ENCODE results near the gene TEX29.

DNA sequence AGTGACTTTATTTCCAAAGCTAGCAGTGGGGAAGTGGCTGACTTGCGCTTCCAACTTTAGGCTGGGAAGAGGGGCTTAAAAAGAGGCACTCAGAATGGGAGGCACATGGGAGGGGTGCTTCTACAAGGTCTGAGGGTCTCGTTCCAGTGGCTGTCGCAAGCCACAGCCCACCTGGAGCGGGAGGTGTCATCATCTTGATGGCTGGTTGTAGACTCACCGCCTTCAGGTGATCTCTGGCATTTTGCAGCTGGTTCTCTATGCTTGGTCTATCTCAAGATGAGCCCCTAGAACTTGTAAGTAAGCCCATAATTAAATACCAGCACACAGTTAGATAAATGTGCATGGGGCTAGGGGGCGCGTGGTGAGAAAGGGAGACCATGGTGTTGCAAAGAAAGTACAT lies 9.2 kb downstream of the TEX29 start:
- TF ChIP-seq CBFB (CRISPR knock-in tag; IDR thresholded peaks at IDR 0.05): no peak
- TF ChIP-seq, protein P1, sequence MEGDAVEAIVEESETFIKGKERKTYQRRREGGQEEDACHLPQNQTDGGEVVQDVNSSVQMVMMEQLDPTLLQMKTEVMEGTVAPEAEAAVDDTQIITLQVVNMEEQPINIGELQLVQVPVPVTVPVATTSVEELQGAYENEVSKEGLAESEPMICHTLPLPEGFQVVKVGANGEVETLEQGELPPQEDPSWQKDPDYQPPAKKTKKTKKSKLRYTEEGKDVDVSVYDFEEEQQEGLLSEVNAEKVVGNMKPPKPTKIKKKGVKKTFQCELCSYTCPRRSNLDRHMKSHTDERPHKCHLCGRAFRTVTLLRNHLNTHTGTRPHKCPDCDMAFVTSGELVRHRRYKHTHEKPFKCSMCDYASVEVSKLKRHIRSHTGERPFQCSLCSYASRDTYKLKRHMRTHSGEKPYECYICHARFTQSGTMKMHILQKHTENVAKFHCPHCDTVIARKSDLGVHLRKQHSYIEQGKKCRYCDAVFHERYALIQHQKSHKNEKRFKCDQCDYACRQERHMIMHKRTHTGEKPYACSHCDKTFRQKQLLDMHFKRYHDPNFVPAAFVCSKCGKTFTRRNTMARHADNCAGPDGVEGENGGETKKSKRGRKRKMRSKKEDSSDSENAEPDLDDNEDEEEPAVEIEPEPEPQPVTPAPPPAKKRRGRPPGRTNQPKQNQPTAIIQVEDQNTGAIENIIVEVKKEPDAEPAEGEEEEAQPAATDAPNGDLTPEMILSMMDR (IDR thresholded peaks at IDR 0.05 in 2 of 3, conservative IDR thresholded peaks at IDR 0.05 in 1 of 3; ENCODE audit: insufficient read depth in 2 of 3, low read depth in 1 of 3, low read length in 3 of 3): no peak
- no peak for TF ChIP-seq RNF2 (IDR thresholded peaks at IDR 0.05)
- TF ChIP-seq, protein P2, sequence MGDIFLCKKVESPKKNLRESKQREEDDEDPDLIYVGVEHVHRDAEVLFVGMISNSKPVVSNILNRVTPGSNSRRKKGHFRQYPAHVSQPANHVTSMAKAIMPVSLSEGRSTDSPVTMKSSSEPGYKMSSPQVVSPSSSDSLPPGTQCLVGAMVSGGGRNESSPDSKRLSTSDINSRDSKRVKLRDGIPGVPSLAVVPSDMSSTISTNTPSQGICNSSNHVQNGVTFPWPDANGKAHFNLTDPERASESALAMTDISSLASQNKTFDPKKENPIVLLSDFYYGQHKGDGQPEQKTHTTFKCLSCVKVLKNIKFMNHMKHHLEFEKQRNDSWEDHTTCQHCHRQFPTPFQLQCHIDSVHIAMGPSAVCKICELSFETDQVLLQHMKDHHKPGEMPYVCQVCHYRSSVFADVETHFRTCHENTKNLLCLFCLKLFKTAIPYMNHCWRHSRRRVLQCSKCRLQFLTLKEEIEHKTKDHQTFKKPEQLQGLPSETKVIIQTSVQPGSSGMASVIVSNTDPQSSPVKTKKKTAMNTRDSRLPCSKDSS (IDR thresholded peaks at IDR 0.05; ENCODE audit: low read depth, partially characterized antibody): no peak
- TF ChIP-seq ETS1 (conservative IDR thresholded peaks at IDR 0.05; ENCODE audit: control insufficient read depth, low read depth, low read length): no peak

Measured in K562 (cell line).